Activated CD8-positive, alpha-beta memory T cell treated with anti-CD3 and anti-CD28 coated beads, Interleukin-2, amount 10 ng/mL, durations not matched to agents 7 days and 5 days (primary cell): ENCODE measurements around the gene DLGAP4. TPM values are rescaled to one million over a fixed set of nuclear protein-coding genes. Genes with fewer than 3 reads are reported as not detected.
"Not testable (repeated sequence)": the region's sequence is repeated elsewhere in the genome, so short reads cannot be mapped to it uniquely, and the experiment has no call there.

Experiments
- ATAC-seq: fragments of 150-1000 bp; cut with Tn5 transposase; one replicate; pipeline ENCODE4 v1.10.0; 2021; ENCODE audit warnings: moderate library complexity
- CTCF ChIA-PET: fragments of 350-600 bp; sonication (Branson Sonifier 250); formaldehyde crosslinking; loops from one replicate; lab custom pipeline; 2021; ENCODE audit warnings: antibody characterized with exemption; lab: Charles Lee
- DNase-seq: peaks from one replicate; pipeline ENCODE4 v3.0.0-alpha.2; 2020
- H3K27ac Mint-ChIP-seq: one replicate; pipeline ENCODE4 v1.8.0; 2021; ENCODE audit warnings: mild to moderate bottlenecking, mixed read lengths
- H3K27me3 Mint-ChIP-seq: one replicate; pipeline ENCODE4 v1.8.0; 2021; ENCODE audit warnings: mixed read lengths
- H3K36me3 Mint-ChIP-seq: one replicate; pipeline ENCODE4 v1.8.0; 2021; ENCODE audit warnings: mild to moderate bottlenecking, mixed read lengths
- H3K4me1 Mint-ChIP-seq: one replicate; pipeline ENCODE4 v1.8.0; 2021; ENCODE audit warnings: mixed read lengths
- H3K4me3 Mint-ChIP-seq: one replicate; pipeline ENCODE4 v1.8.0; 2021; ENCODE audit warnings: mild to moderate bottlenecking, moderate library complexity, mixed read lengths
- H3K9me3 Mint-ChIP-seq: one replicate; pipeline ENCODE4 v1.8.0; 2022; ENCODE audit warnings: low read depth, mixed read lengths
- total RNA-seq, 2 experiments: library from RNA; stranded (reverse); gene quantifications; one replicate each; pipeline ENCODE4 v1.2.3, GENCODE V29; 2021

The DLGAP4 gene
- total RNA-seq, 2 experiments from 2014 or later = 18.8 to 19.6 TPM

- H3K9me3 Mint-ChIP-seq, H3K27ac Mint-ChIP-seq, H3K27me3 Mint-ChIP-seq, H3K4me1 Mint-ChIP-seq, DNase-seq, H3K4me3 Mint-ChIP-seq, ATAC-seq, CTCF ChIA-PET: not testable (repeated sequence)
- H3K36me3 Mint-ChIP-seq = peaks cover 15% of the 10 kb centered on the region
Measured at GRCh38 chr20:36564078-36564725, 258.1 kb downstream of the DLGAP4 start.

- DNase-seq, H3K9me3 Mint-ChIP-seq, H3K27me3 Mint-ChIP-seq, H3K4me3 Mint-ChIP-seq, H3K27ac Mint-ChIP-seq, H3K4me1 Mint-ChIP-seq, ATAC-seq: not testable (repeated sequence)
- CTCF ChIA-PET = interaction anchor here (1.4 to 1.6 kb wide), 2 partner anchors 10 to 65 kb away, joined by 3 to 4 read pairs; no protein-coding TSS in a partner anchor
- peaks cover 15% of the 10 kb centered on the region for H3K36me3 Mint-ChIP-seq
Measured at GRCh38 chr20:36564726-36565121, 258.6 kb downstream of the DLGAP4 start.

- CTCF ChIA-PET = interaction anchor here (1.4 to 2.7 kb wide), 3 partner anchors 10 to 65 kb away, joined by 3 to 6 read pairs (median 4); partner anchors contain the start of gene RAB5IF
- Mint-ChIP-seq H3K9me3 (peaks cover 6% of the 10 kb centered on the region), H3K4me1 (peaks cover 9% of the 10 kb centered on the region), H3K27me3 (no peaks in the 10 kb centered on the region), H3K36me3 (peaks cover 15% of the 10 kb centered on the region), H3K27ac (no peak overlapping the region), H3K4me3 (no peak overlapping the region)
- DNase-seq = no peak
- no peak for ATAC-seq
Measured at GRCh38 chr20:36565520-36565919, 259.4 kb downstream of the DLGAP4 start.

GRCh38 chr20:36569847-36570429 is 263.8 kb downstream of the DLGAP4 start:
- H3K27me3 Mint-ChIP-seq = no peaks in the 10 kb centered on the region
- CTCF ChIA-PET = interaction anchor here (2.1 kb wide), 1 partner anchor 12 kb away, joined by 9 read pairs; no protein-coding TSS in a partner anchor
- peaks cover 20% of the 10 kb centered on the region for H3K4me1 Mint-ChIP-seq
- peaks cover 3% of the 10 kb centered on the region for H3K9me3 Mint-ChIP-seq
- H3K36me3 Mint-ChIP-seq = peaks cover 9% of the 10 kb centered on the region
- ATAC-seq = no peak
- no peak overlapping the region for H3K4me3 Mint-ChIP-seq
- no peak overlapping the region for H3K27ac Mint-ChIP-seq
- no peak for DNase-seq

- H3K9me3 Mint-ChIP-seq = no peaks in the 10 kb centered on the region
- peaks cover 37% of the 10 kb centered on the region for H3K4me1 Mint-ChIP-seq
- DNase-seq (no peak), ATAC-seq (no peak)
- peak overlapping the region; percentile 94 for H3K27ac Mint-ChIP-seq
- peak overlapping the region; percentile 83 for H3K4me3 Mint-ChIP-seq
- H3K36me3 Mint-ChIP-seq = peaks cover 8% of the 10 kb centered on the region
- H3K27me3 Mint-ChIP-seq = no peaks in the 10 kb centered on the region
- CTCF ChIA-PET = interaction anchor here (0.7 to 6.4 kb wide), 9 partner anchors 13 to 237 kb away, joined by 3 to 43 read pairs (median 4); partner anchors contain the start of genes NDRG3 and RAB5IF
Measured at GRCh38 chr20:36571564-36572504, 265.7 kb downstream of the DLGAP4 start.

- H3K27ac Mint-ChIP-seq = peak overlapping the region; percentile 94
- H3K36me3 Mint-ChIP-seq = peaks cover 8% of the 10 kb centered on the region
- peak; percentile 55 for ATAC-seq
- no peaks in the 10 kb centered on the region for H3K27me3 Mint-ChIP-seq
- no peaks in the 10 kb centered on the region for H3K9me3 Mint-ChIP-seq
- H3K4me1 Mint-ChIP-seq = peaks cover 37% of the 10 kb centered on the region
- DNase-seq = peak; percentile 81
- CTCF ChIA-PET = interaction anchor here (1.0 to 6.4 kb wide), 8 partner anchors 14 to 291 kb away, joined by 3 to 54 read pairs (median 4); partner anchors contain the start of gene RAB5IF
- peak overlapping the region; percentile 83 for H3K4me3 Mint-ChIP-seq
Measured at GRCh38 chr20:36572701-36573102, 266.6 kb downstream of the DLGAP4 start.

- DNase-seq = peak; percentile 92
- Mint-ChIP-seq H3K27me3 (no peaks in the 10 kb centered on the region), H3K4me3 (peak within 1 kb of the TSS; percentile 85), H3K9me3 (no peaks in the 10 kb centered on the region), H3K27ac (peak within 1 kb of the TSS; percentile 94), H3K36me3 (peaks cover 8% of the 10 kb centered on the region), H3K4me1 (peaks cover 37% of the 10 kb centered on the region)
- CTCF ChIA-PET = interaction anchor here (0.6 to 6.4 kb wide), 12 partner anchors 12 to 291 kb away, joined by 3 to 54 read pairs (median 4); partner anchors contain the start of gene RAB5IF
- peak; percentile 81 for ATAC-seq
Measured at GRCh38 chr20:36573103-36573797, 267.1 kb downstream of the DLGAP4 start, which contains the start of gene TGIF2. TGIF2 (plus strand) TSS chr20:36573597; CDS start chr20:36578775, 5,178 bp downstream.

- peaks cover 37% of the 10 kb centered on the region for H3K4me1 Mint-ChIP-seq
- H3K27ac Mint-ChIP-seq = peak overlapping the region; percentile 79
- H3K9me3 Mint-ChIP-seq = no peaks in the 10 kb centered on the region
- peak overlapping the region; percentile 85 for H3K4me3 Mint-ChIP-seq
- peaks cover 14% of the 10 kb centered on the region for H3K36me3 Mint-ChIP-seq
- ATAC-seq (peak; percentile 1), DNase-seq (peak; percentile 56)
- no peaks in the 10 kb centered on the region for H3K27me3 Mint-ChIP-seq
- CTCF ChIA-PET = interaction anchor here (0.6 to 6.4 kb wide), 9 partner anchors 11 to 181 kb away, joined by 3 to 54 read pairs (median 4); partner anchors contain the start of gene RAB5IF
Measured at GRCh38 chr20:36573798-36574365, 267.7 kb downstream of the DLGAP4 start.

- peaks cover 18% of the 10 kb centered on the region for H3K36me3 Mint-ChIP-seq
- no peaks in the 10 kb centered on the region for H3K9me3 Mint-ChIP-seq
- CTCF ChIA-PET = interaction anchor here (0.6 to 6.4 kb wide), 10 partner anchors 9 to 159 kb away, joined by 3 to 54 read pairs (median 4); partner anchors contain the start of gene RAB5IF
- peaks cover 37% of the 10 kb centered on the region for H3K4me1 Mint-ChIP-seq
- ATAC-seq (peak; percentile 13), DNase-seq (peak; percentile 61)
- peak overlapping the region; percentile 85 for H3K4me3 Mint-ChIP-seq
- peak overlapping the region; percentile 87 for H3K27ac Mint-ChIP-seq
- no peaks in the 10 kb centered on the region for H3K27me3 Mint-ChIP-seq
Measured at GRCh38 chr20:36574366-36575135, 268.4 kb downstream of the DLGAP4 start.

- Mint-ChIP-seq H3K36me3 (peaks cover 29% of the 10 kb centered on the region), H3K9me3 (no peaks in the 10 kb centered on the region), H3K27me3 (no peaks in the 10 kb centered on the region), H3K4me1 (peaks cover 45% of the 10 kb centered on the region), H3K27ac (peak overlapping the region; percentile 55), H3K4me3 (no peak overlapping the region)
- CTCF ChIA-PET = interaction anchor here (2.2 to 6.4 kb wide), 3 partner anchors 12 to 29 kb away, joined by 13 to 54 read pairs (median 43); partner anchors contain the start of gene RAB5IF
- no peak for ATAC-seq
- no peak for DNase-seq
Measured at GRCh38 chr20:36576081-36576445, 269.9 kb downstream of the DLGAP4 start.
